CD4-positive, alpha-beta T cell treated with Interleukin-10 for 1 hour (primary cell): ENCODE data around the gene MRPL23.
"Not testable (repeated sequence)": the region's sequence is repeated elsewhere in the genome, so short reads cannot be mapped to it uniquely, and the experiment has no call there.

ENCODE experiments used
- DNase-seq: peaks from one replicate; pipeline ENCODE4 v3.0.0-alpha.2; 2020

The MRPL23 gene

DNA sequence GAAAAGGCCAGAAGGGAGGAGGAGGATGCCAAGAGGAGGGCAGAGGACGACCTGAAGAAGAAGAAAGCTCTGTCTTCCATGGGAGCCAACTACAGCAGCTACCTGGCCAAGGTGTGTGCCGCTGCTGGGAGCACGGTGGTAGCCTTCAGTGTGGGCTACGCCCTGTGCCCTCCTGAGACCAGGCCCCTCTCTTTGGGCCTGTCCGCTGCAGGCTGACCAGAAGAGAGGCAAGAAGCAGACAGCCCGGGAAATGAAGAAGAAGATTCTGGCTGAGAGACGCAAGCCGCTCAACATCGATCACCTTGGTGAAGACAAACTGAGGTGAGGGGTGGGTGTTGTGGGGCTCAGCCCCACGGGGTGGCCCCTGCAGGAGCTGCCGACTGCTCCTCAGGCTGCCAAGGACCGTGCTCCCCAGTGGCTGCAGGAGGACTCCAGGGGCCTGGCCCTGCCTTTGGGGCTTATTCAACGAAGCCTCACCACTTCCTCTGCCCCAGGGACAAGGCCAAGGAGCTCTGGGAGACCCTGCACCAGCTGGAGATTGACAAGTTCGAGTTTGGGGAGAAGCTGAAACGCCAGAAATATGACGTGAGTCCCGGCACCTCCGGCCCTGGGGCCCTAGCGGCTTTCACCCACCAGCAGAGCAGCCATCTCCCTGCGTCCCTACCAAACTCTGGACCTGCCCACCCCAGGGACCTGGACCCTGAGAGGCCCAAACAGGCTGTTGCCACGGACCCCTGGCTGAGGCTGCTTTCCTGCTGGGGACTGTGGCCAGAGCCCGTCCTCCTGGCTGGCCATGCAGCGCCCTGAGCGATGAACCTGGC is 12.6 kb upstream of the MRPL23 start:
- DNase-seq = no peak

DNA sequence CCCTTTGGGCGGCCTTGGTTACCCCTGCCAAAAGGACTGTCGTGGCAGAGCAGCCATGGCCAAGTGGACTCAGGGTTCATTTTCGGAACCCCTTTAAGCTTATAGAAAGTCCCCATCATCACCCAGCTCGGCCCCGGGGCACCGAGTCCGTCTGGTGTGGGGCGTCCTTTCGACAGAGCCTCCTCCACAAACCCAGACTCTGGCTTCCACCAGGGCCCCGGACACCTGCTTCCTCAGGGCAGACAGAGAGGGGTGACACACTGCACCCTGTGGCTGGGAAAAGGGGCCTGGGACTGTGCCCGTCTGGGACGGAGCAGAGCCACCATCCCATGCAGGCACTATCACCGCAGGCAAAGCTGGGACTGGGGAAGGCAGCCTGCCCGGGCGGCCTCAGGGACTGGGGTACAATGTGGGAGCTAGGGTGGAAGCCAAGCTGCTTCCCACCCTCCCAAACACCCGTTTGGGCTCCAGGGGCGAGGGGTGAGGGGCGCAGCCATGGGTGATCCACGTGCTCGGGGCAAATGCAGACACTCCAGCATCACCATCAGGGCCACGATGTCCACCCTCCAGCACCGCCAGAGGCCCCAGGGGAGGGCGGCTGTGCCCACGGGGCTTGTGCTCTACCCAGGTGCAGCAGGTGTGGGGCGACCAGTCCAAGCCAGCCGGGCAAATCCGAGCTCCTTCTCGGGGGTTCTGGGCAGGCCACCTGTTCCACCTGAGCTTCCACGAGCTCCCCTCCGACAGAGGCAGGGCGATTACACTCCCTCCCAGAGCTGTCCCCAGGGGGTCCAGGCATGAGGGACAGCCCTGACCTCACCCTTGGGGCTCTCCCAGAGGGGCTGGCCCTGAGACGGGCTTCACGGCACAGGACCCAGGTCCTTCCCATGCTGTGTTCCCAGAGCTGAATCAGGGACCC is 11.7 kb upstream of the MRPL23 start:
- DNase-seq = no peak

DNA sequence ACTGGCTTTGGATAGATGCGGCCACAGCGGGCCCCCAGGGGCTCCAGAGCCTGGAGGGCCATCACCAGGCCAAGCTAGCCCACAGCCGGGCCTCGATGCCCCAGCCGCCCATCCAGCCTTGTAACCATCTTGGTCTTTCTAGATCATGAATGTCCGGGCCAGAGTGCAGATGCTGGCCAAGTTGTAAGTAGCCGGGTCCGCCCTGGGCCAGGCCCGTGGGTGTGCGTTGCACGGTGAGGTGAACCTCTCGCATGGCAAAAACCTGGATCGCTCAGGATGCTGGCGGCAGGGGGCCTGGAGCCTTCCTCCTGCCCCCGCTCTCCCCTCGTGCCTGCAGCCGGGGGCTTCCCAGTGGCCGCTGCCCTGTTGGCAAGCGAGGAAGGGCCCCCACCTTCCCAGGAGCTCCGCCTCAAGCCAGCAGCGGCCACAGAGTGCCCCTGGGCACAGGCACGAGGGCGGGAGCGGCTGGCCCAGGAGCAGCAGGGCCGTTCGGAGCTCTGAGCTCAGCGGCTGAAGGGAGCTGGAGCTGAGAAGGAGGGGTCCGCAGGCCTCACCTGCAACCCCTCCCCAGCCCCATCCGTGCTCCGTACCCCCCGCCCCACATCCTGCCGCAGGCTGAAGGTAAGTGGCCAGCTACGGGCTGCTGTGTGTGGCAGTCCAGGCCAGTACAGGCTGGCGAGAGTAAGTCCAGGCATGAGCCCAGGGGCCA is 10.9 kb upstream of the MRPL23 start:
- no peak for DNase-seq

DNA sequence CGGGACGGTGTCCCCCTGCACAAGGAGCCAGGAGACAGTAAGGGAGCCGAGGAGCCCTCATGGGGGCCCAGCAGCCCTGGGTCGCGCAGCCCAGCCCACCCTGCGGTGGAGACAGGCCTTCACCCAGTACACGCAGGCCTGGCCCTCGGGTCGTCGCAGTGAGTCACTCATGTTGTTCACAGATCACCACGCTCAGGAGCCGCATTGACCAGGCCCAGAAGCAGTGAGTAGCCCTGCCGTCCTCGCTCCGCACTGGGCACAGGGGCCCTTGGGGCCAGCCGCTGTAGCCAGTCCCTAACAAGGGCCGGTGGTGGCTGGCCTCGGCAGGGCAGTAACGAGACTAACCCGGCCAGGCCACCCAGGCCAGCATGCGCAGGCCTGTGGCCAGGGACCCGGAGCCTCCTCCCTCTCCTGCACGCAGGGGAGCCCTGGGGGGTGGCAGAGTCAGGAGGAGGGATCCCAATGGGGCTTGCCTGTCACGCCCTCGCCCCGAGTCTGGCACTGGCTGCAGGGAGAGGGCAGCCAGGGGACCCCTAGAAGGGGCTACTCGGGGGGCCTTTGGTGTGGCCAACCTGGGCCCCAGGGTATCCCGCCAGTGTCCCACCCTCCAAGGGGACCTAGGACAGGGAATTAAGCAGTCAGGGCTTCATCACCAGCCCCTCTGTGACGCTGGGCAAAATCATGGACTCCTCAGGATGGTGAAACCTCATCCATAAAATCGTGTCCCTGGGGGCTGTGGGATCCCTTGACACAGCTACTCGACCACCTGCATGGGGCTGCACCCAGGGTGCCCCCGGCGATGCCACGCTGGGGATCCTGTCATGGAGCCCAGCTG is 10.1 kb upstream of the MRPL23 start:
- DNase-seq = no peak

DNA sequence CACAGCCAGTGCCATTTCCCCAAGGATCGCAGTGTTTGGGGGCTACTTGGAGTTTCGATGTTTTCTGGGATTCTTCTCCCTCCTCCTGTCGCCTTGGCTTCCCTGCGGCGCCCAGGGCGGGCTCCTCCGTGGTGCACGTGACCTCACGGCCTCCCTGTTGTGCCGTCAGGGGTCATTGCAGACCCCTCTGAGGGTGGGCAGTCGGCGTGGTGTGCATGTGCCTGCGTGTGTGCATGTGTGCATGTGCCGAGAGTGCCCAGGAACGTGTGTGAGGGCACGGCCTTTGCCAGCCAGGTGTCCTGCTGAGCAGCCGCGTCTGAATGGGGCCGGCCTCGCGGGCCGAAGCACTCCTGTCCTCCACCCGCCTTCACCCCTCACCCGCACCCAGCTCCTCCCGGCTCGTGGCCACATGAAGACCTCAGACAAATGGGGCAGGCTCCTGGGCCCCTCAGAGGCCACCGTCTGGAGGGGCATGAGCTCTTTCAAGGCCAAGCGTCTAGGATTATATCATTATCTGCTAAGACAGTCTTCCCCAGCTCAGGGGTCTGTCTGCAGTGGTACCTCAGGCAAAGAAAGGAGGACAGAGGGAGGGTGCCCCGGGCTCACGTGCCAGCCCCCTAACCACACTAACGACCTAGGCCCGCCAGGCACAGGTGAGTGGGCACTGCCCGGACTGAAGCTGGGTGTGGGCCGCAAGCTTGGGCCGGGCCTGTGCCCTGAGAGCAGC is 9.4 kb upstream of the MRPL23 start:
- DNase-seq = no peak

DNA sequence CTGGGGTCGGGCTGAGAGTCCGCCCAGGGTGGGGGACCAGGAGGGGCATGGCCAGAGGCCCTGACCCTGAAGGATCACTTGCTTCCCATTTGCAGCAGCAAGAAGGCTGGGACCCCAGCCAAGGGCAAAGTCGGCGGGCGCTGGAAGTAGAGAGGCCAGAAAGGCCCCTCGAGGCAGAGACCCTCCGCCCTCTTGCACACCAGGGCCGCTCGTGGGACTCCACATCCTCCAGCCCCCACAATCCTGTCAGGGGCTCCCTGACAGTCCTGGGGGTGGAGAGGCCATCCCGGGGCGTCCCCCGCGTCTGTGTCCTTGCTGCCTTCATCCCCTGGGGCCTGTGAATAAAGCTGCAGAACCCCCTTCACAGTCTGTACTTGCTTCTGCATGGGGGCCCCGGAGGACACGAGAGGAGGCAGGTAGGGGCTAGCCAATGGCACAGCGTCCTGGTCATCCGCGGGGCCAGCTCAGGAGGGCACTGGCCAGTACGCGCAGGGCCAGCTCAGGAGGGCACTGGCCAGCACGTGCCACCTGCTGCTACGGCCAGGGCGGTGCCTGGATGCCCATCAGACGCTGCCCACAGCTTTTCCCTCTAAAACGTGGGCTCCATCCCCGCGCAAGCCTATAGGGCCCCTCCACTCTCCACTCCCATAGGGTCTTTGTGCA is 8.7 kb upstream of the MRPL23 start:
- no peak for DNase-seq

DNA sequence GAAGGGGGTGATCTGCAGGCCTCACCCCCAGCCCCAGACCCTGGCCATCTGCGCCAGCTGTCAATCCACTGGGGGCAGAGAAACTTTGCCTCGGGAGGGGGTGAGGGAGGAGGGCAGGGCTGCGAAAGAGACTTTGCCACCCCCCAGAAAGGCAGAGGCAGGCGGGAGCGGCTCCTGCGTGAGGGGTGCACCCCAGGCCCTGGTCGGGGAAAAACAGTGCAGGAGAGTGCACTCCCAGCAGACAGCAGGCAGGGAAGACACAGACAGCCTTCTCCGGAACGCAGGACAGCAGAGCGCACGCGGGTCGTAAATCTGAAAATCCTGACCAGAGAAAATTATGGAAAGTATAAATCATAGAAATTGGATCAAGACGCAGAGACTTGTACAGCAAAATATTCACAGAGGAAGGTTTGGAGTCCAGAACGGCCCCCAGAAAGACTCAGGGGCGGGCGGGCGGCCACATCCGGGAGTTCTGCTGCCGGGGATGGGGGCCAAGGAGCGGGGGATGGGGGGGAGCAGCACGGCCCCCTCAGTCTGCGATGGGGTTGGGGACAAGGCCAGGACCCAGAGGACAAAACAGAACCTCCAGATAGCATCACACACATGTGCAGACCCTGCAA is 8.0 kb upstream of the MRPL23 start:
- no peak for DNase-seq

DNA sequence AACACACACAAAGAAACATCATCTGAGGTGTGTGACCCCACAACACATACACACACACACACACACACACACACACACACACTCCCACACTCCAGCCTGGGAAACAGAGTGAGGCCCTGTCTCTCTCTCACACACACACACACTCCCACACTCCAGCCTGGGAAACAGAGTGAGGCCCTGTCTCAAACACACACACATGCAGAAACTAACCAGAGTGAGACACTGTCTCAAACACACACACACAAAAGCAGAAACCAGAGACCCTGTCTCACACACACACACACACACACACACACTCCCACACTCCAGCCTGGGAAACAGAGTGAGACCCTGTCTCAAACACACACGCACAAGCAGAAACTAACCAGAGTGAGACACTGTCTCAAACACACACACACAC is 7.3 kb upstream of the MRPL23 start:
- not testable (repeated sequence) for DNase-seq

DNA sequence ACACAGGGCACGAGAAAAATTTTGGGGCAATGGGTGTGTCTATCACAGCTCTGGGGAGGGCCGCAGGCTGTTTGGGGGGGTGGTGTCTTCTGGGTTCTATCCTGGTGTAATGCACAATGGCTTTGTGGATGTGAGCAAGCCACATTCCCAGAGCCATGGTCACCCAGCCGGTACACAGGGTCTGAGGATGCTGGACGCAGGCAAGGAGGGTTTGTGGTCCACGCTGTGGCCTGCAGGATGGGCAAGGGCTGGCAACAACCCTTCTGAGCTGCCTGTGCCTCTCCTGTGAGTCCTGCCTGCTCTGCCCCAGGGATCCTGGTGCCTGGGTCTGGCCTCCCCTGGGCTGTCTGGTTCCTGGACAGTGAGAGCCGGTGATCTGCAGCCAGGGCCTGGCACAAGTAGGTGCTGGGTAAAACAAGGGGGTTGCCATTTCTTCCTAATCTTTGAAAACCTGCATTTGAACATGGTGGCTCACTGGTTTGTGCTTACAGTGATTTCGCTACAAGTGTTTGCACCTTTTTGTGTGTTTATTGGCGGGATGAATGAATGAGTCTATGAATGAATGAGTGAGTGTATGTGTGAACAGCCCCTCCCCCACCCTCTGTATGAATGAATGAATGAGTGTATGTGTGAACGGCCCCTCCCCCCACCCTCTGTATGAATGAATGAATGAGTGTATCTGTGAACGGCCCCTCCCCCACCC is 4.4 kb upstream of the MRPL23 start:
- DNase-seq = no peak

DNA sequence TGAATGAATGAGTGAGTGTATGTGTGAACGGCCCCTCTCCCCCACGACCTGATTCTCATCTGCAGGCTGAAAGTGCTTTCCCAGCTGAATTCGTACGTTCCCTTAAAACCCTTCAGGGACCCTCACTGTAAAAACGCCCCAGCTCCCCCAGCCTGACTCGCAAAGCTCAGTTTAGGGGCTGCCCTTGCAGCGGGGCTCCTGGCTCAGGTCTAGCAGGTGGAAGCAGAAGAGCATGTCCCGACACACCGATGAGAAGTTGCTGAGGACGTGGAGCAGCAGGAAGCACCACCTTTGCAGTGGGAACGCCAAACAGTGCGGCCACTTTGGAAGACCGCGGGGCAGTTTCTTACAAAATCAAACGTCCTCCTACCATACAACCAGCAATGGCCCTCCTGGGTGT is 3.6 kb upstream of the MRPL23 start:
- no peak for DNase-seq

DNA sequence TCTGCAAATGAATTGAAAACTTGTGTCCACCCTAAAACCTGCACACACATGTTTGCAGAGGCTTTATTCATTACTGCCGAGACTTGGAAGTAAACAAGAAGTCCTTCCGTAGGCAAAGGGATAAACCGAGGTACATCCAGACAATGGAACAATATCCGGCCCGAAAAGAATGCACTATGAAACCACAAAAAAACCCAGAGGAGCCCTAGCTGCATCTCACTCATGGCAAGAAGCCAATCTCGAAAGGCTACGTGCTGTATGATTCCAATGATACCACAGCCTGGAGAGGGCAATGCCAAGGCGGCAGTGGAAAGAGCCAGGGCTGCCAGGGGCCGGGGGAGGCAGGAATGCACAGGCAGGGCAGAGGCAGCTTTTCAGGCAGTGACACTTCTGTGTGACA is 3.2 kb upstream of the MRPL23 start:
- DNase-seq = no peak

DNA sequence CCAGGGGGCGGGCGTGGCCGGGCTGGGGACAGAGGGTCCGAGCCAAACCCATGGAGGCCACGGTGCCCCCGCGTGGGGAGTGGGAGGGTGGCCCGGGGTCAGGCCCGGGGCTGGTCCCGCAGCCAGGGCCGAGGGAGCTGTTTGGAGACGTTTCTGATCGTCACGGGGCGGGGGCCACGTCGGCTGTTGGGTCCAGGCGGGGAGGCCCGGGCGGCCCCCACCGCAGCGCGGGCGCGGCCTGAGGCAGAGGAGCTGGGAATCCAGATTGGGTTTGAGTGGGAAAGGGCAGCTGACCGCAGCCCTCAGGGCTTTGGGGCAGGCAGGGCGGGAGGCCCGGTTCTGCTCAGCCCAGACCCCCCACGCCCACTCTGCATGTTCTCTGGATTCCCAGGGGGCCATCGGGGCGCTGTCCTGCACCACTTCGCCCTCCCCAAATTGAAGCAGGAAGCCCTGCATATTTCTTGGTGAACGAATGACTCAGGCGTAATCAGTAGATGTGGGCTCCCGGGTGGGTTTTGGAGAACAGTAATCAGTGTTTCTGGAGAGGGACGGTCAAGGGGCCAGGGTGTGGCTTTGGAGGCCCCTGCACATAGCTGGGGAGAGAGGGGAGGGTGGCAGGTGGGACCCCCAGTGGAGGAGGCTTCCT is 583 bp downstream of the MRPL23 start:
- no peak for DNase-seq

DNA sequence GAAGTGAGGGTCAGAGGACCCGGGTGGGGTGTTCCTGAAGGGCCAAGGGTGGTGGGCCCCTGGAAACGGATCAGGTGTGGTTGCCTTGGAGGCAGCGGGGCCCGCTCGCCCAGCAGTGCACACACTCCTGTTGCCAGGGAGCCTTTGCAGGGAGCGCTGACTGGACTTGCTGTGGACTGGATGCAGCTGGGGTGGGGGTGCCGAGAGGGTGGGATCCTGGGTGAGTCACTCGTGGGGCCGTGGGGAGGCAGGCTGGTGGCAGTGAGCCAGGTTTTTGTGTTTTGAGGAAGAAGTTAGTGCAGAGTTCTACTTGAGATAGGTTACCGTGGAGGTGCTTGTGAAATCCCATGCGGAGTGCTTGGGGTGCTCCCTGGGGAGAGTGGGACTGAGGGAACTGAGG is 1.3 kb downstream of the MRPL23 start:
- DNase-seq = no peak

DNA sequence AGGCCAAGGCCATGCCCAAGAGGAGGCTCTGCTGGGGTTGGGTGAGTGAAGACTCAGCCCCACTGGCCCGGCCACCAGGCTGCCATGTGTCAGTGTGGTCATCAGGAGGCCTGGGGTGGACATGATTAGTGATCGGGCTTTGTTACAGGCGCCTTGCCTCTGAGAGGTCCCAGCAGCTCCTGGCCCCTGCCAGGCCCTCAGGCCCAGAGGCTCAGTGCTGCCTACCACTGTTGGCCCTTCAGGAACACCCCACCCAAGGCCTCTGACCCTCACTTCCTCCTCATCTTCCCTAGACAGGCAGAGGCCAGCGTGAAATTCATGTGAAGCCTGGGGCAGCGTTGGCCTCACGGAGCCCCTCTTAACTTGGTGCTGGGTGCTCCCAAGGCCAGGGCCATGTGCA is 2.2 kb downstream of the MRPL23 start:
- no peak for DNase-seq

DNA sequence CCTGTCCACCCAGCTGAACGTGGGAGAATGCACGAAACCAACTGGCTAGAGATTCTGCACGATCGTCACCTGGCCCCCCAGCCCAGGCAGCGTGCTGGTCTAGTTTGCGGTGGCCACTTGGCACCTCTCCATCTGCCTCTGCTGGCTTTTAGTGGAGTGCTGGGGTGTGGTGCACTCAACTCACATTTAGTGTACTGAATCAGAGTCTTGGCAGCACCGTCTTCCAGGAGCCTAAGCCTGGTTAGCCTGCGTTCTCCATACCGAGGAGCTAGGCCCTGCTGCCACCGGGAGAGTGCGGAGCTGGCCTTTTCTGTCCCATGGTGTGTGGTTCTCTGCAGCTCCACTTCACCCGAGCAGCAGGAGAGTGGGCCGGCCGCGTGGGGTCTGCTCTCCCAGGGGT is 2.8 kb downstream of the MRPL23 start:
- no peak for DNase-seq

DNA sequence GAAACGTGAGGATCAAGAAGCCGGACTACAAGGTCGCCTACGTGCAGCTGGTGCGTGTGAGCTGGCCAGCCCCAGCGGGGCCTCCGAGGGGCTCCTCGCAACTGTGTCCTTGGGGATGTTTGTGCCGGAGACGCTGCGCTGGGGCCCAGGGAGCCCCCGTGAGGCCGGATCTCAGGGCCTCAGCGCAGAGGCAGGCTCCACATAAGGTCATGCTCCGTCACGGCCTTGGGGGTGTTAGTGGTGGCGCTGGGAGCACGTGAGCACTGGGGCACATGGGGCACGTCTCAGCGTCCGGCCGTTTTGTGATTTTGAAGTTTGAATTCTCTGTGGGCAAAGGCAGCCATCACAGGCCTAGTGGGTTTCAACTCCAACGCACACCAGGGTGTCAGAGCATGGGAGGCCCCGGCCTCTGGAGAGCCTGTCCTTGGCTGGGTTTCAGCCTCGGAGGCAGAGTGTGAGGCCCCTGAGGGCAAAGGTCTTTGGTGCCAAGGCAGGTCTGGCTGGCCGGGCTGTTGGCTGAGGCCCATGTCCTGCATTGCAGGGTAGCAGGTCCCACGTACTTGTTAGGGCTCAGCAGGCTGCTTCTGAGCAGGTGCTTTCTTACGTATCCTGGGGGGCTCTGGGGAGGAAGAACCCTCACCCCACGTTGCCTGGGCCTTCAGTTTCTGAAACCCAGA is 5.8 kb downstream of the MRPL23 start:
- DNase-seq = no peak

DNA sequence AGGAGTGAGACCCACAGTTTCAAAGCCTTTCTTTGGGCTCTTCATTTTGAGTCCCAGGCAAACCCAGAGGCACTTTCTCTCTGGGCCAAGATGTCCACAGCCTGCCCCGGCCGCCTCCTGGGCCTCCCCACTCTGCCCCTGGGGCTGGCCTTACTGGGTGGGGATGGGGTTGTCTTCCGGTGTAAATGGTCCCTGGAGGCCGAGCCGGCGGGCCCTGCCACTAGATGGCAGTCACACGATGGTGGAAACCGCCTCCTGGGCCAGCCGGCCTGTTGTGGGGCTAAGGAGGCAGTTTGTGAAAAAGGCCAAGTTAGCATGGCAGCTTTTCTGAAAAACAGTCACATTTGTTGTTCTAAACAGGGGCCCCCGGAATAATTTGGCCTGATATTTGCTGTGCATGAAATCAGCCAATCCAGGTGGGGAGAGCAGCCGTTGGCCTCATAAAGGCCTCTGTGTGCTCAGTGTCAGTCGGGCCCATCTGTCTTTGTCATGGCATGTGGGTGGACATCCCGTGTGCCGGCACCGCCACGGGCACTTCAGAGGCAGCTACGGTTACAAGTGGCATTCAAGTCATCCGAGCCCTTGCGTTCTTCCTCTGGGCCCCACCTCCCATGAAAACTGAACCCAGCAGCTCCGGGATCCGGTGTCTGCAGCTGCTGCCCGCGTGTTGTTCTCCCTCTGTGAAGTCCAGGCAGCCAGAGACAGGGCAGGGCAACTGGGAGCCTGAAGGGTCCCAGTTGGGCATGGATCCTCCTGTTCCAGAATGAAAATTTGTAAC is 6.5 kb downstream of the MRPL23 start:
- peak; percentile 25 for DNase-seq

DNA sequence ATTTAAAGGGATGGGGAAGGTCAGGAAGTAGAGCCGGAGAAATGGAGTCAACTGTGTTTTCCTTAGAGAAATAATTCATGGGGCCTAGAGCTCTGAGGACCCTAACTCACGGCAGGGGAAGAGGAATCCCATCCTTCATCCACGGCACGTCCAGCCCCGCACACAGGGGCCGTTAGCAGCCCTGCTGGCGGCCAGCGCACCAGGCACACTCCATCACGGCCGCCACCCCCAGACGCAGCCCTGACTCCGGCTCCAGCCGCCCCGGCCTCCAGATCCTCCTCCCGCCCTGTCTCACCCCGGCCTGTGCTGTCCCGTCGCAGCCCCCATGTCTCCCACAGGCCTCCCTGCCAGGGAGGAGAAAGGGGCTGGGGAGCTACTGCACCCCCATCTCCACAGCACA is 11.2 kb downstream of the MRPL23 start:
- DNase-seq = no peak
